DND-41 (cell line): Measurements from ENCODE around the gene PRMT3.

Experiments
- ATAC-seq: fragments of 200-7000 bp; cut with Tn5 transposase; 3 replicates; pipeline ENCODE4 v1.9.1; 2021; ENCODE audit warnings: low read depth; ENCODE audit not compliant: insufficient read depth
- DNase-seq: peaks from one replicate; pipeline ENCODE4 v3.0.0-alpha.2; 2020
- H2AFZ ChIP-seq: 2 replicates; pipeline ENCODE4 v1.6.0; 2012; ENCODE audit warnings: low read depth, low read length
- H3K27ac ChIP-seq: 2 replicates; pipeline ENCODE4 v1.5.1; 2012; ENCODE audit warnings: low read length, inconsistent platforms
- H3K27me3 ChIP-seq: fragments of 200-600 bp; sonication (generic); 2 replicates; pipeline ENCODE4 v1.6.0; 2012; ENCODE audit warnings: low read length, mild to moderate bottlenecking, inconsistent platforms; ENCODE audit not compliant: insufficient read depth, poor library complexity
- H3K36me3 ChIP-seq: 2 replicates; pipeline ENCODE4 v1.5.1; 2012; ENCODE audit warnings: low read length, inconsistent platforms; ENCODE audit not compliant: insufficient read depth
- H3K4me1 ChIP-seq: 2 replicates; pipeline ENCODE4 v1.5.1; 2012; ENCODE audit warnings: mild to moderate bottlenecking, low read length; ENCODE audit not compliant: insufficient read depth
- H3K4me2 ChIP-seq: 2 replicates; pipeline ENCODE4 v1.6.0; 2012; ENCODE audit warnings: mild to moderate bottlenecking, moderate library complexity, low read length, inconsistent platforms; ENCODE audit not compliant: insufficient read depth
- H3K4me3 ChIP-seq, 2 experiments: fragments of 200-600 bp in 1 of 2; shearing (Covaris generic) in 1 of 2; 2 replicates each; pipeline ENCODE4 v1.5.1; 2012 to 2016; ENCODE audit warnings: inconsistent platforms in 2 of 2, low read length in 2 of 2, mild to moderate bottlenecking in 2 of 2, low read depth in 1 of 2, moderate library complexity in 1 of 2
- H3K79me2 ChIP-seq: 2 replicates; pipeline ENCODE4 v1.6.0; 2012; ENCODE audit warnings: low read length, inconsistent platforms; ENCODE audit not compliant: insufficient read depth
- H3K9ac ChIP-seq: 2 replicates; pipeline ENCODE4 v1.6.0; 2012; ENCODE audit warnings: low read depth, mild to moderate bottlenecking, inconsistent platforms, low read length, moderate library complexity
- H3K9me3 ChIP-seq: 2 replicates; pipeline ENCODE4 v1.5.1; 2012; ENCODE audit warnings: low read length, moderate library complexity, mild to moderate bottlenecking, inconsistent platforms; ENCODE audit not compliant: insufficient read depth, severe bottlenecking
- H4K20me1 ChIP-seq: 2 replicates; pipeline ENCODE4 v1.6.0; 2012; ENCODE audit warnings: low read length; ENCODE audit not compliant: insufficient read depth
- CTCF ChIP-seq: IDR thresholded peaks from 2 replicates; pipeline ENCODE4 v1.5.1; 2012; ENCODE audit warnings: borderline replicate concordance, low read length, moderate library complexity, mild to moderate bottlenecking; ENCODE audit not compliant: poor library complexity, severe bottlenecking; ENCODE audit errors: extremely low read depth
- EZH2 ChIP-seq: IDR thresholded peaks from 3 replicates; pipeline ENCODE4 v1.6.1; 2012; ENCODE audit warnings: borderline replicate concordance, low read depth, mild to moderate bottlenecking, moderate library complexity, low read length, inconsistent platforms; ENCODE audit not compliant: severe bottlenecking

The PRMT3 gene

GRCh38 chr11:20451568-20451967, 64.1 kb downstream of the PRMT3 start:
- H4K20me1 ChIP-seq = no peaks in the 10 kb centered on the region
- H3K9me3 ChIP-seq = no peaks in the 10 kb centered on the region
- no peak for DNase-seq
- no peaks in the 10 kb centered on the region for H3K27me3 ChIP-seq
- no peak overlapping the region for H3K27ac ChIP-seq
- no peak overlapping the region for H2AFZ ChIP-seq
- H3K36me3 ChIP-seq = peaks cover 40% of the 10 kb centered on the region; the same call in 1 of the 2 replicates
- no peaks in the 10 kb centered on the region for H3K79me2 ChIP-seq
- TF ChIP-seq CTCF (no peak), EZH2 (no peak)
- H3K4me3 ChIP-seq = no peak overlapping the region
- no peak overlapping the region for H3K9ac ChIP-seq
- no peak overlapping the region for H3K4me2 ChIP-seq
- ATAC-seq = no peak
- H3K4me1 ChIP-seq = no peaks in the 10 kb centered on the region

- no peak for ATAC-seq
- H3K9ac ChIP-seq = no peak overlapping the region
- H3K9me3 ChIP-seq = no peaks in the 10 kb centered on the region
- H3K36me3 ChIP-seq = peaks cover 38% of the 10 kb centered on the region; the same call in 1 of the 2 replicates
- no peak overlapping the region for H3K4me3 ChIP-seq
- no peak for TF ChIP-seq EZH2
- no peak for TF ChIP-seq CTCF
- H2AFZ ChIP-seq = no peak overlapping the region
- H3K4me2 ChIP-seq = no peak overlapping the region
- H3K4me1 ChIP-seq = no peaks in the 10 kb centered on the region
- no peak for DNase-seq
- no peaks in the 10 kb centered on the region; the same call in 1 of the 2 replicates for H4K20me1 ChIP-seq
- H3K27me3 ChIP-seq = no peaks in the 10 kb centered on the region
- H3K27ac ChIP-seq = no peak overlapping the region
- no peaks in the 10 kb centered on the region for H3K79me2 ChIP-seq
Measured at GRCh38 chr11:20452585-20452984, 65.1 kb downstream of the PRMT3 start.

- Histone ChIP-seq H4K20me1 (no peaks in the 10 kb centered on the region; the same call in 1 of the 2 replicates), H3K27ac (no peak overlapping the region), H3K9me3 (no peaks in the 10 kb centered on the region), H3K4me2 (no peak overlapping the region), H3K36me3 (peaks cover 35% of the 10 kb centered on the region; the same call in 1 of the 2 replicates), H2AFZ (no peak overlapping the region), H3K27me3 (no peaks in the 10 kb centered on the region), H3K4me1 (no peaks in the 10 kb centered on the region), H3K79me2 (no peaks in the 10 kb centered on the region), H3K9ac (no peak overlapping the region), H3K4me3 (no peak overlapping the region)
- ATAC-seq = no peak
- no peak for DNase-seq
- TF ChIP-seq EZH2 = no peak
- no peak for TF ChIP-seq CTCF
Measured at GRCh38 chr11:20453657-20454316, 66.3 kb downstream of the PRMT3 start.
